Mesothelial cell of epicardium (in vitro differentiated cells): ENCODE measurements around the gene TBC1D32. TPM values are rescaled to one million over a fixed set of nuclear protein-coding genes. Genes with fewer than 3 reads are reported as not detected.
"Not testable (repeated sequence)": the region's sequence is repeated elsewhere in the genome, so short reads cannot be mapped to it uniquely, and the experiment has no call there.

Experiments used
- DNase-seq, 2 experiments: peaks; one replicate each; pipeline ENCODE4 v3.0.0; 2021; ENCODE audit warnings: low spot score in 2 of 2; ENCODE audit not compliant: unreplicated experiment in 2 of 2
- H3K27ac Mint-ChIP-seq: 2 replicates; pipeline ENCODE4 v1.8.0; 2021; ENCODE audit warnings: mixed read lengths
- H3K27me3 Mint-ChIP-seq: 2 replicates; pipeline ENCODE4 v1.8.0; 2021; ENCODE audit warnings: low read depth, mixed read lengths
- H3K36me3 Mint-ChIP-seq: 2 replicates; pipeline ENCODE4 v1.8.0; 2021; ENCODE audit warnings: mixed read lengths
- H3K4me1 Mint-ChIP-seq: 2 replicates; pipeline ENCODE4 v1.8.0; 2021; ENCODE audit warnings: mixed read lengths
- H3K4me3 Mint-ChIP-seq: 2 replicates; pipeline ENCODE4 v1.8.0; 2021; ENCODE audit warnings: mild to moderate bottlenecking, moderate library complexity, mixed read lengths
- H3K9me3 Mint-ChIP-seq: 2 replicates; pipeline ENCODE4 v1.8.0; 2021; ENCODE audit warnings: mixed read lengths
- CTCF ChIP-seq: fragments of 200-600 bp; sonication (generic); IDR thresholded peaks from one replicate; pipeline ENCODE4 v1.5.0; 2021; ENCODE audit warnings: antibody characterized with exemption; ENCODE audit not compliant: unreplicated experiment
- total RNA-seq: library from RNA; stranded (reverse); gene quantifications from 3 replicates; pipeline ENCODE4 v1.2.1, GENCODE V29; 2021

Gene TBC1D32
- total RNA-seq, 1 donor from 2014 or later, result 30.1 TPM

- DNase-seq, result no peak
- peaks cover 34% of the 10 kb centered on the region for H3K4me1 Mint-ChIP-seq
- no peak for TF ChIP-seq CTCF
- H3K4me3 Mint-ChIP-seq, result peak overlapping the region; percentile 91
- no peaks in the 10 kb centered on the region for H3K9me3 Mint-ChIP-seq
- peaks cover 1% of the 10 kb centered on the region for H3K36me3 Mint-ChIP-seq
- no peaks in the 10 kb centered on the region for H3K27me3 Mint-ChIP-seq
- peak overlapping the region; percentile 99 for H3K27ac Mint-ChIP-seq
Measured at GRCh38 chr6:121335087-121336008, 1.1 kb upstream of the TBC1D32 start.

- H3K27ac Mint-ChIP-seq, DNase-seq, H3K27me3 Mint-ChIP-seq, H3K9me3 Mint-ChIP-seq, H3K36me3 Mint-ChIP-seq: not testable (repeated sequence)
- peaks cover 34% of the 10 kb centered on the region for H3K4me1 Mint-ChIP-seq
- H3K4me3 Mint-ChIP-seq, result peak overlapping the region; percentile 91
Measured at GRCh38 chr6:121333694-121334093, 586 bp downstream of the TBC1D32 start.

GRCh38 chr6:121333196-121333595, 1.1 kb downstream of the TBC1D32 start:
- DNase-seq, result no peak
- peaks cover 34% of the 10 kb centered on the region for H3K4me1 Mint-ChIP-seq
- H3K27me3 Mint-ChIP-seq, result no peaks in the 10 kb centered on the region
- peaks cover 1% of the 10 kb centered on the region for H3K36me3 Mint-ChIP-seq
- no peaks in the 10 kb centered on the region for H3K9me3 Mint-ChIP-seq
- peak overlapping the region; percentile 16 for H3K4me3 Mint-ChIP-seq
- peak overlapping the region; percentile 2 for H3K27ac Mint-ChIP-seq
- no peak for TF ChIP-seq CTCF

- no peak for DNase-seq
- H3K27me3 Mint-ChIP-seq, result no peaks in the 10 kb centered on the region
- H3K27ac Mint-ChIP-seq, result no peak overlapping the region
- H3K4me1 Mint-ChIP-seq, result peaks cover 34% of the 10 kb centered on the region
- H3K4me3 Mint-ChIP-seq, result no peak overlapping the region
- peaks cover 7% of the 10 kb centered on the region for H3K36me3 Mint-ChIP-seq
- no peak for TF ChIP-seq CTCF
- peaks cover 5% of the 10 kb centered on the region for H3K9me3 Mint-ChIP-seq
Measured at GRCh38 chr6:121330516-121330915, 3.8 kb downstream of the TBC1D32 start.

GRCh38 chr6:121321282-121321681, 13.0 kb downstream of the TBC1D32 start:
- no peak for DNase-seq
- no peak overlapping the region for H3K27ac Mint-ChIP-seq
- H3K27me3 Mint-ChIP-seq, result no peaks in the 10 kb centered on the region
- peaks cover 1% of the 10 kb centered on the region for H3K4me1 Mint-ChIP-seq
- no peak overlapping the region for H3K4me3 Mint-ChIP-seq
- TF ChIP-seq CTCF, result no peak
- peaks cover 12% of the 10 kb centered on the region for H3K36me3 Mint-ChIP-seq
- H3K9me3 Mint-ChIP-seq, result peaks cover 5% of the 10 kb centered on the region

- no peak for DNase-seq
Measured at GRCh38 chr6:121319603-121320002, 14.7 kb downstream of the TBC1D32 start.

More at GRCh38 chr6:121319603-121320002, 14.7 kb downstream of the TBC1D32 start:
- H3K27me3 Mint-ChIP-seq, result no peaks in the 10 kb centered on the region
- H3K4me3 Mint-ChIP-seq, result no peak overlapping the region
- peaks cover 1% of the 10 kb centered on the region for H3K4me1 Mint-ChIP-seq
- no peak overlapping the region for H3K27ac Mint-ChIP-seq
- TF ChIP-seq CTCF, result no peak
- H3K36me3 Mint-ChIP-seq, result peaks cover 5% of the 10 kb centered on the region
- H3K9me3 Mint-ChIP-seq, result no peaks in the 10 kb centered on the region
